A549 (cell line): ENCODE measurements around the gene RAET1L.

Experiments used
- NR3C1 ChIP-seq: fragments of >200 bp; sonication (Bioruptor Twin); formaldehyde crosslinking; IDR thresholded peaks from 3 replicates; pipeline ENCODE4 v1.6.1; 2017
- POLR2A ChIP-seq: IDR thresholded peaks from 2 replicates; pipeline ENCODE4 v1.6.1; 2012; ENCODE audit warnings: mild to moderate bottlenecking, low read length
- TF ChIP-seq, protein P1 (sequence below): fragments of >200 bp; sonication (Bioruptor Twin); formaldehyde crosslinking; IDR thresholded peaks from 3 replicates; pipeline ENCODE4 v1.5.1; 2016
- TF ChIP-seq, protein P2 (sequence below): fragments of 450-650 bp; IDR thresholded peaks from 2 replicates; pipeline ENCODE4 v1.6.1; 2014; ENCODE audit warnings: antibody characterized with exemption
- TF ChIP-seq, protein P3 (sequence below): fragments of >200 bp; sonication (Bioruptor Twin); formaldehyde crosslinking; IDR thresholded peaks from 3 replicates; pipeline ENCODE4 v1.6.1; 2016

DNA sequence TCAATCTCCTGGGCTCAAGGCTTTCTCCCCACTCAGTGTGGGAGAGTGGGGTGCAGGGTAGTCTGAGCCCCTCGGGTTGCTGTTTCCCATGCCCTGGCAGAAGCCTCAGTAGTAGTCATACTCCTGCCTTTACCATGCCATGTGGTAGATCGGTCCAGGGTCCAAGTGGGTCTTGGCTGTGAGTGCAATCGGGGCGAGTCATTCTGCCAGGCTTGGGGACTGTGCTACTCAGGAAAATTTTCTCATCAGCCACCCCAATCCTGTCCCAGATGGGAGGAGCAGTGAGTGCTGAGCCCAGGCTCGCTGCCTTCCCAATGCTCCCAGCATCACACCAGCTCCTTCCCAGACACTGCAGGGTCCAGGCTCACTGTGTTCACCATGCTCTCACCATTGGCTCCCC is 10.7 kb upstream of the RAET1L start:
- TF ChIP-seq, protein P1, sequence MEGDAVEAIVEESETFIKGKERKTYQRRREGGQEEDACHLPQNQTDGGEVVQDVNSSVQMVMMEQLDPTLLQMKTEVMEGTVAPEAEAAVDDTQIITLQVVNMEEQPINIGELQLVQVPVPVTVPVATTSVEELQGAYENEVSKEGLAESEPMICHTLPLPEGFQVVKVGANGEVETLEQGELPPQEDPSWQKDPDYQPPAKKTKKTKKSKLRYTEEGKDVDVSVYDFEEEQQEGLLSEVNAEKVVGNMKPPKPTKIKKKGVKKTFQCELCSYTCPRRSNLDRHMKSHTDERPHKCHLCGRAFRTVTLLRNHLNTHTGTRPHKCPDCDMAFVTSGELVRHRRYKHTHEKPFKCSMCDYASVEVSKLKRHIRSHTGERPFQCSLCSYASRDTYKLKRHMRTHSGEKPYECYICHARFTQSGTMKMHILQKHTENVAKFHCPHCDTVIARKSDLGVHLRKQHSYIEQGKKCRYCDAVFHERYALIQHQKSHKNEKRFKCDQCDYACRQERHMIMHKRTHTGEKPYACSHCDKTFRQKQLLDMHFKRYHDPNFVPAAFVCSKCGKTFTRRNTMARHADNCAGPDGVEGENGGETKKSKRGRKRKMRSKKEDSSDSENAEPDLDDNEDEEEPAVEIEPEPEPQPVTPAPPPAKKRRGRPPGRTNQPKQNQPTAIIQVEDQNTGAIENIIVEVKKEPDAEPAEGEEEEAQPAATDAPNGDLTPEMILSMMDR: no peak
- TF ChIP-seq NR3C1 (no peak), POLR2A (no peak)
- TF ChIP-seq, protein P2, sequence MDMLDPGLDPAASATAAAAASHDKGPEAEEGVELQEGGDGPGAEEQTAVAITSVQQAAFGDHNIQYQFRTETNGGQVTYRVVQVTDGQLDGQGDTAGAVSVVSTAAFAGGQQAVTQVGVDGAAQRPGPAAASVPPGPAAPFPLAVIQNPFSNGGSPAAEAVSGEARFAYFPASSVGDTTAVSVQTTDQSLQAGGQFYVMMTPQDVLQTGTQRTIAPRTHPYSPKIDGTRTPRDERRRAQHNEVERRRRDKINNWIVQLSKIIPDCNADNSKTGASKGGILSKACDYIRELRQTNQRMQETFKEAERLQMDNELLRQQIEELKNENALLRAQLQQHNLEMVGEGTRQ: no peak
- TF ChIP-seq, protein P3, sequence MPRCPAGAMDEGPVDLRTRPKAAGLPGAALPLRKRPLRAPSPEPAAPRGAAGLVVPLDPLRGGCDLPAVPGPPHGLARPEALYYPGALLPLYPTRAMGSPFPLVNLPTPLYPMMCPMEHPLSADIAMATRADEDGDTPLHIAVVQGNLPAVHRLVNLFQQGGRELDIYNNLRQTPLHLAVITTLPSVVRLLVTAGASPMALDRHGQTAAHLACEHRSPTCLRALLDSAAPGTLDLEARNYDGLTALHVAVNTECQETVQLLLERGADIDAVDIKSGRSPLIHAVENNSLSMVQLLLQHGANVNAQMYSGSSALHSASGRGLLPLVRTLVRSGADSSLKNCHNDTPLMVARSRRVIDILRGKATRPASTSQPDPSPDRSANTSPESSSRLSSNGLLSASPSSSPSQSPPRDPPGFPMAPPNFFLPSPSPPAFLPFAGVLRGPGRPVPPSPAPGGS: no peak
